GM21423 (cell line): ENCODE measurements around the gene QSOX1.

ENCODE experiments used
- ATAC-seq: cut with Tn5 transposase; IDR thresholded peaks from one replicate; pipeline ENCODE4 v1.9.1; 2021; ENCODE audit warnings: mild to moderate bottlenecking, moderate library complexity; ENCODE audit not compliant: unreplicated experiment

The QSOX1 gene

GRCh38 chr1:180167721-180168467 is 13.2 kb downstream of the QSOX1 start:
- ATAC-seq: no peak

DNA sequence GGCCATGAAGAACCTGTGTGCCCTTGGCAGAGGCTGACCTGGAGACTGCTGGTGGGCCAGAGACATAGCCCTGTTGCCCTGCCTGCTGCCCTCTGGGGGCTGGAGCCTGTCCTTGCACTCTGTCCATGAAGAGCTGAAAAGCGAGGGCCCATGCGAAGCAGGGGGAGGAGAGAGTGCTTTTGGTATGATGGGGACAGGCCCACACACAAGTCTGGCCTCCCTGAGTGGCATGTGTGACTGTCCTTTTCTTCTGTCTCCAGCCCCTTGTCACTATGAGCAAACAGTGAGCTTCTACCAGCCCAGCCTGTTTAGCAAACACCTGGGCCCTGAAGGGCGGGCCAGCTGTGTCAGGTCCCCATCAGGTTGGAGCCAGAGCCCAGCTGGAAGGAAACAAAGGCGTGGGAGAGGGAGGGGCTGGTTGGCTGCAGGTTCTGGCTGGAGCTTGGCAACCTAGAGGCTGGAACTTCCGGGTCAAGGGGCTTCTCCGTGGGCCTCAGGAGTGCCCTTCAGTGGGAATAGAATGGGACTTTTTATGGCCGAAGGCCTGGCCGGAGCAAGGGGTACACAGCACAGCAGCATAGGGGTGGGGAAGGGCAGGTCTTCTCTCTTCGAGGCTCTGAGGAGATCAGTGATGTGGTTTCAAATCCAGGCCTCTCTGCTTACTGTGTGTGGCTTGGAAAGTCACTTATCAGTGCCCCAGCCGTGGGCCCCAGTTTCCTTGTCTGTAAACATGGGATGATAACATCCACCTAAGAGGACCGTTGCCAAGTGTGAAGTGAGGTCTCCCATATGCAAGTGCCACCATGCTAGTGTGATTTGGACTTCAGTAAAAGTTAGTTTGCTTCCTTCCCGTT is 14.3 kb downstream of the QSOX1 start:
- no peak for ATAC-seq

DNA sequence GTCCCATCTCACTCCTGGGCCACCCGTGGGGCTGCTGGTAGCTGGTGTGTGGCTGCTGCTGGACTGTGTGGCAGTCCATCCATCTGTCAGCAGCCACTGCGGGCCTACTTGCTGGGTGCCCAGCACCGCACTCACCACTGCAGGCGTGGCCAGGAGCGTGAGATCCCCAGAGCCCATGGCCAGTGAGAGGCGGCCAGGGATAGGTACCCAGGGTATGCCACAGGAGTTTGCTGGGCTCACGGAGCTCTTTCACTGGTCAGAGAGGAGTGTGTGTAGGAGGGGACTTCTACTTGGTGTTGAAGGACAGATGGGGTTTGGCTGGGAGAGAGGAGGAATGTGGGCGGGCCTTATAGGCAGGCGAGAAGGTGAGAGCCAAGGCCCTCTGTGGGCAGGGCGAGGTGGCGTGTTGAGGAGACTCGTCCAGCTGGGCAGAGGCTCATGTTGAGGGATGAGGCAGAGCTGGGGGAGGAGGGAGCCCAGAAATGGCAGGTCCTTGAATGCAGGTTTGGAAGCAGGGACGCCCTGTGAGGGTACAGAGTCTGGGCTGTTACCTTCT is 15.0 kb downstream of the QSOX1 start:
- no peak for ATAC-seq

DNA sequence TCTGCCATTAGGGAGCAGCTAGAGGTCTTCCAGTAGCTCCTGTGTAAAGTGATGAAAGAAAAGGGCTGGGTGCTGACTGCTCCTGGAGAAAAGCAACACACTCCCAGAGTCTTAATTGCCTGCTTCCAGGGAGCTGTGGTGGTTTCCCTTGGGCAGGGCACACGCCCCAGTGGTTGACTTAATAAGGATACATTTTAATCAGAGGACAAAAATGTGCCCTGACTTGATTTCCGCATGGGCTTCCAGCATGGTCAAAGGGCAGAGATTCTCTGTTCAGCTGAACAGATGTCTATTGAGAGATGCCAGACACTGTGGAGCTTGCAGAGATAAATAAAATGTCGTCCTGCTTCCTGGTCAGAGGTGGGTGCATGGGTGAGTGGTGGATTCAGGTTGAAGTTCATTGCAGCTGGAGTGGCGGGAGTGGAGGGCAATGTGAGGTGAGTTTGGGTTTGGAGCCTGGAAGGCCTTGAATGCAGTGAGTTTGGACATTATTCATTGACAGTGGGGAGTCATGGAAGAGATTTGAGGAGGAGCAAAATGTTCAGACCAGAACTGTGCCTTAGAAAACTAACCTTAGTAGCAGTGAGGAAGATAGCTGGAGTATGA is 16.0 kb downstream of the QSOX1 start:
- no peak for ATAC-seq

DNA sequence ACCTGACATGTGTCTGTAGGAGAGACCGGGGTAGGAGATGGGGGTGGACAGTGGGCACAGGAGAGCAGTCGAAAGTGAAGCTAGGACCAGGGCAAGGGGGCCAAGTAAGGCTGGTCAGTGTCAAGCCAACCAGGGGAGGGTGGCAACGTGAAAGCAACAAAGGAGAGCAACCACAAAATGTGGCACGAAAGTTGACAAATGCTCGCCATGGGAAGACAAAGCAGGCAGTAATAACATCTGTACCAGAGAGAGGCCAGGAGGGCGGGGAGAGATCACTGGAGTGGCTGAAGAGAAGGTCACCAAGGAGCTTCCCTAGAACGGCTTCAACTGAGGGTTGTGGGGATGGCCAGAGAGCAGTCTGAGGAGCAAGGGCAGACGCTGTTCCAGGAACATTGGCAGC is 17.0 kb downstream of the QSOX1 start:
- ATAC-seq: no peak

GRCh38 chr1:180173451-180173850 is 18.8 kb downstream of the QSOX1 start:
- no peak for ATAC-seq

GRCh38 chr1:180173952-180174351 is 19.3 kb downstream of the QSOX1 start:
- no peak for ATAC-seq

DNA sequence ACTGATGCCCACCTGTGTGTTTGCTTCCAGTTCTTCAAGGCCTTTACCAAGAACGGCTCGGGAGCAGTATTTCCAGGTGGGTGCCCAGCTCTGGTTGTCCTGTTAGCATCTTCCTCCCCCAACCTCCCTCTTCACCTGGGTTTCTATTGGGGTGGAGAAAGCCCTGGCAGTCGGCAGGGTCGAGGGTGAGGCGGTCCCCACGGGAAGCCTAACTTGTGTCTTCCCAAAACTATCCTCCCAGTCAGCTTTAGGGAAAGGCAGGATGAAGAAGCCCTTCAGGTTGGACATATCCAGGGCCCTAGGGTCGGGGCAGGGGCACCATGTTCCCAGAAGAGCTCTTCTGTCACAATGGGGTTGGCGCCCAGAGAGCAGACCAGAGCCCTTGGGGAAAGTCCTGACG is 20.6 kb downstream of the QSOX1 start:
- ATAC-seq: no peak

- ATAC-seq: no peak
Observed at GRCh38 chr1:180175806-180176205, 21.1 kb downstream of the QSOX1 start.

GRCh38 chr1:180176965-180177364 is 22.3 kb downstream of the QSOX1 start:
- ATAC-seq: no peak

DNA sequence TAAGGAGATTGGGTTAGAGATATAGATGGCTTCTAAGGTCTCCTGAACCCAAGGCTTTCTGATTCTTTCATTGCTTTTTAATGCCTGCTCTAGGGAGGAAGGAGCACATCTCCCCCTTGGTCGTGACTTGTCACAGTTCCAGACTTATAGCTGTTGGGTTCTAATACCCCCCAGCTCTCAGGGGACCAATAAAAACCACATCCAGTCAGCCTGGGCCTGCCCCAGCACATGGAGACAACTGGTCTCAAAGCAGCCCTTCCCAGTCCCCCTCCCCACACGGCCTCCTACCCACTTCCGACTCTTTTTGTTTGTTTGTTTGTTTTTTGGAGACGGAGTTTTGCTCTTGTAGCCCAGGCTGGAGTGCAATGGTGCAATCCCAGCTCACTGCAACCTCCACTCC is 23.3 kb downstream of the QSOX1 start:
- ATAC-seq: no peak

DNA sequence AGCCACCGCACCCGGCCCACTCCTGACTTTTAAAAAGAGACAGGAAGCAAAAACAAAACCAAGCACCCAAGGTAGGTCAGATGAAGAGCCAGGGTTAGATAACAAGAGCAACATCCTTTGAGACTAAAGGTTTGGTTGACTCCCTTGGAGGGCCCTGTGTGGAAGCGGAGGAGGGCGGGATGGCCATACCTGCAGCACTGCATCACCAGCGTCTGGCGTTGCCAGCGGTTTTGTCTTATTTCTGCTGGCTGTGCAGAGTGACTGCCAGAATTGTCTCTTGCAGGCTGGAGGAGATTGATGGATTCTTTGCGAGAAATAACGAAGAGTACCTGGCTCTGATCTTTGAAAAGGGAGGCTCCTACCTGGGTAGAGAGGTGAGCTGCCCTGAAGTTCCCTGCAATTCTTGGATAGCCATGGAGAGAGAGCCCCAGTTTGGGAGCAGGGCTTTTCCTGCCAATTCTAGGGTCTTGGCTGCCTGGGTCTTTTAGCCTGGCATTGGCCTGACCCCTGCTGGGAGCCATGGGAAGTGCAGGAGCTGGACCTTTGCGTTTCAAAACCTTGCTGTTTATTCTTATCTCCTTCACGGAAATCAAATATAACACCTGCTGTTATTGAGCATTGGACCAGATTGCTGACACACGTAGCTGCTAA is 24.0 kb downstream of the QSOX1 start:
- no peak for ATAC-seq

DNA sequence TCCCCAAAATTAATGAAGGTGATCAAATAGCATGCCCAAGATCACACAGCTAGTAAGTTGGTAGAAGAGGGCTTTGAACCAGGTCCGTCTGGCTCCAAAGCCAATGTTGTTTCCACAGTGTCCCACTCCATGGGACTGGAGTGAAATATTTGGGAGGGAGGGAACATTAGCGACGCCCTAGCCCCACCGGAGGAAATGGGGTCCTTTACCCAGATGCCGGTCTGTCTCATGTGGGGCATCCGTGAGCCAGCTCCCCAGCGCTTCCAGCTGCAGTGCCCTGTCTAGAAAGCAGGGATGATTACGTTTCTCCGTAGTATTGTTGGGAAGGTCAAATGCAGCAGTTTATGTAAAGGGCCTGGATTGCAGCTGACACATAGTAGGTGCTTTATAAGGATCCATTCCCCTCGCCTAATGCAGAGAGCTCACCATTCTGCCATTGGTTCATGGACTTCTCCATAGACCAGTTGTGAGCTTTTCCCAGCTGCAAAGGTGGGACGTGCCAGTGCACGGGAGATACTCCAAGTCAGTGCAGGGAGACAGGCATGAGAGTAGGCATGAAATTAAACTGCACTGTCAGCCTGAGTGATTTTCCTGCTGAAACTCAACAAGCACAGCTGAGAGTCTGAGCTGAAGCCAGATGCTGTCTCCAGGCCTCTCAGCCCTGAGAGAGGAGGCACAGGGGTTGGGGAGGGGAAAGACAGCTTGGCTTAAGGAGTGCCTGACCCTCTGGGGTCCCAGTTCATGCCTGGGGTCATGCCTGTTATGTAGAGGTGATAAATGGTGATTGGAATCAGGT is 24.7 kb downstream of the QSOX1 start:
- ATAC-seq: no peak

DNA sequence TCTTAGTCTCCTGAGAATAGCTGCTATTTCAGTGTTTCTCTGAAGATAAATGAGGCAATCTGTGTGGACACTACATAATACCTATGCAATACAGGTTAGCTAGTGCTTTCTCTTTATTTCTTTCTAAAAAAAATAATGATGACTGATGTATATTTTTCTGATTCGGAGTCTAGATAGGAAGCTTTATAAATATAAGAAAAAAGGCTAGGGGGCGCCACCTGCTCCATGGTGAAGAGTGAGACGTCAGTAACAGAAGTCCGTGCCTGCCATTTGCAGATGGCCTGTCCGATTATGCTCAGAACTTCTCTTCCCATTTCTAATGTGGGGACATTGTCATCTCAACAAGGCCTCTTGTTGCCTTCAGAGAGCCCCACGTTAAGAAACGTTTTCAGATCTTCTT is 26.4 kb downstream of the QSOX1 start:
- no peak for ATAC-seq

- no peak for ATAC-seq
Observed at GRCh38 chr1:180181996-180182642, 27.4 kb downstream of the QSOX1 start.

- ATAC-seq: no peak
Observed at GRCh38 chr1:180182643-180183311, 28.1 kb downstream of the QSOX1 start.

GRCh38 chr1:180183426-180183825 is 28.8 kb downstream of the QSOX1 start:
- no peak for ATAC-seq

DNA sequence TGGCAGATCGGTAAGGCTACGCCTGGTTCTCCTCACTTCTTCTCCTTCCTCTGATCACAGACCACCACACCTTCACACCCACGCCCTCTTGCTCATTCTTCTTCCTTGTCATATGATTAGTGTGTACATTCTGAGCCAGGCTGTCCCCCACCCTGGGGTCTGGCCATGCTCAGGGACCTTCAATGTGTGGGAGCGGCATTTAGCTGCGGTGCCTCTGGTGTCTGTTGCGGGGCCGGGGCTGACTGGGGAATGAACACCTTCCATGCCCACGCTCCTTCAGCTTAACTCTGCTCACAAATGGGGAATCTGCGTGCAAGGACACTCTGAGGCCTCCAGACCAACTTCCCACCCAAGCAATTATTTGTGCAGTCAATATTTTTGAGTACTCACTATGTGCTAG is 29.4 kb downstream of the QSOX1 start:
- ATAC-seq: no peak

GRCh38 chr1:180185281-180185680 is 30.6 kb downstream of the QSOX1 start:
- no peak for ATAC-seq
